GM19238 (cell line): ENCODE results near the gene UFSP2.

ENCODE experiments used
- DNase-seq: peaks from one replicate; pipeline ENCODE4 v3.0.0; 2011; ENCODE audit warnings: low spot score; ENCODE audit not compliant: insufficient read length

Gene UFSP2

GRCh38 chr4:185352741-185353140 is 73.0 kb downstream of the UFSP2 start:
- no peak for DNase-seq

- no peak for DNase-seq
Observed at GRCh38 chr4:185352202-185352601, 73.6 kb downstream of the UFSP2 start.

- DNase-seq: no peak
Observed at GRCh38 chr4:185351691-185352090, 74.1 kb downstream of the UFSP2 start.
